Measurements from ENCODE around the gene GGN. TPM values are rescaled to one million over a fixed set of nuclear protein-coding genes. Genes with fewer than 3 reads are reported as not detected.

Gene GGN
- total and polyA plus RNA-seq, 2 of the 13 experiments (the other 11 are each of a cell fraction or from before 2014, with no cell fraction given): not detected

GRCh38 chr19:38402967-38403674 lies 15.3 kb upstream of the GGN start, which contains the start of gene FAM98C (continued):
- TF ChIP-seq ZBTB14 (CRISPR knock-in tag; IDR thresholded peaks at IDR 0.05) (peak; percentile 74), MAX (IDR thresholded peaks at IDR 0.05) (peak; percentile 91), TEAD3 (CRISPR knock-in tag; optimal IDR thresholded peaks at IDR 0.05; ENCODE audit: borderline replicate concordance) (peak; percentile 7), ZFP62 (CRISPR knock-in tag; IDR thresholded peaks at IDR 0.05) (no peak), ZSCAN20 (CRISPR knock-in tag; IDR thresholded peaks at IDR 0.05; ENCODE audit: borderline replicate concordance) (0 out of 2 replicates have a peak, but pooled peaks have one; percentile 60), MEIS1 (CRISPR knock-in tag; IDR thresholded peaks at IDR 0.05; ENCODE audit: borderline replicate concordance) (peak; percentile 76; the same call in 1 of the 2 replicates), PHF8 (CRISPR knock-in tag; IDR thresholded peaks at IDR 0.05) (peak; percentile 77), NR2F6 (IDR thresholded peaks at IDR 0.05) (no peak), NR2F6 (CRISPR knock-in tag; IDR thresholded peaks at IDR 0.05) (0 out of 2 replicates have a peak, but pooled peaks have one; percentile 37), ZNF180 (CRISPR knock-in tag; IDR thresholded peaks at IDR 0.05; ENCODE audit: borderline replicate concordance, low read depth) (no peak), TRIM22 (IDR thresholded peaks at IDR 0.05) (no peak), ZNF878 (CRISPR knock-in tag; IDR thresholded peaks at IDR 0.05) (peak; percentile 60; the same call in 1 of the 2 replicates), BRCA1 (CRISPR knock-in tag; IDR thresholded peaks at IDR 0.05) (0 out of 2 replicates have a peak, but pooled peaks have one; percentile 21), ZFX (CRISPR knock-in tag; IDR thresholded peaks at IDR 0.05; ENCODE audit: low read depth) (peak; percentile 57), IRF9 (CRISPR knock-in tag; IDR thresholded peaks at IDR 0.05; ENCODE audit: borderline replicate concordance) (peak; percentile 74; the same call in 1 of the 2 replicates), ZNF543 (CRISPR knock-in tag; IDR thresholded peaks at IDR 0.05) (peak; percentile 87; the same call in 1 of the 2 replicates), MIXL1 (CRISPR knock-in tag; IDR thresholded peaks at IDR 0.05) (0 out of 2 replicates have a peak, but pooled peaks have one; percentile 69), ARNTL (CRISPR knock-in tag; IDR thresholded peaks at IDR 0.05) (peak; percentile 55; the same call in 1 of the 2 replicates), ETS1 (CRISPR knock-in tag; IDR thresholded peaks at IDR 0.05) (0 out of 2 replicates have a peak, but pooled peaks have one; percentile 70), ZNF740 (CRISPR knock-in tag; IDR thresholded peaks at IDR 0.05) (0 out of 2 replicates have a peak, but pooled peaks have one; percentile 32), EP300 (IDR thresholded peaks at IDR 0.05; ENCODE audit: low read depth in 2 of 2, low read length in 2 of 2) (no peak), EP300 (CRISPR knock-in tag; IDR thresholded peaks at IDR 0.05; ENCODE audit: borderline replicate concordance) (peak; percentile 19; the same call in 1 of the 2 replicates), ZNF577 (CRISPR knock-in tag; IDR thresholded peaks at IDR 0.05; ENCODE audit: borderline replicate concordance, low read depth) (no peak), NONO (IDR thresholded peaks at IDR 0.05) (no peak), NONO (CRISPR knock-in tag; conservative IDR thresholded peaks at IDR 0.05) (peak; percentile 69; the same call in 1 of the 2 replicates), ZBTB7B (CRISPR knock-in tag; IDR thresholded peaks at IDR 0.05) (peak; percentile 85), ZFY (CRISPR knock-in tag; IDR thresholded peaks at IDR 0.05) (peak; percentile 74)
